GM03348 (cell line): ENCODE results near the gene PDSS2.
"Not testable (repeated sequence)": the region's sequence is repeated elsewhere in the genome, so short reads cannot be mapped to it uniquely, and the experiment has no call there.

Experiments
- DNase-seq: peaks from one replicate; pipeline ENCODE4 v3.0.0; 2012; ENCODE audit warnings: low spot score

PDSS2 gene

GRCh38 chr6:107215334-107215733 lies 244.0 kb downstream of the PDSS2 start:
- no peak for DNase-seq

GRCh38 chr6:107214655-107215054 lies 244.7 kb downstream of the PDSS2 start:
- DNase-seq, result no peak

GRCh38 chr6:107209406-107210305 lies 249.7 kb downstream of the PDSS2 start:
- DNase-seq, result no peak

- DNase-seq, result no peak
Observed at GRCh38 chr6:107207251-107207873, 252.0 kb downstream of the PDSS2 start.

- DNase-seq, result no peak
Observed at GRCh38 chr6:107205058-107205998, 254.0 kb downstream of the PDSS2 start.

GRCh38 chr6:107202876-107203468 lies 256.4 kb downstream of the PDSS2 start:
- DNase-seq, result no peak

- no peak for DNase-seq
Observed at GRCh38 chr6:107198631-107199416, 260.5 kb downstream of the PDSS2 start.

- no peak for DNase-seq
Observed at GRCh38 chr6:107196152-107196551, 263.2 kb downstream of the PDSS2 start.

GRCh38 chr6:107194723-107195122 lies 264.6 kb downstream of the PDSS2 start:
- not testable (repeated sequence) for DNase-seq

GRCh38 chr6:107192830-107193229 lies 266.5 kb downstream of the PDSS2 start:
- DNase-seq, result no peak

GRCh38 chr6:107187630-107188029 lies 271.7 kb downstream of the PDSS2 start:
- no peak for DNase-seq

GRCh38 chr6:107186047-107186446 lies 273.3 kb downstream of the PDSS2 start:
- no peak for DNase-seq

- DNase-seq, result no peak
Observed at GRCh38 chr6:107185391-107185970, 273.9 kb downstream of the PDSS2 start.

- DNase-seq, result no peak
Observed at GRCh38 chr6:107184435-107184834, 274.9 kb downstream of the PDSS2 start.

- DNase-seq, result no peak
Observed at GRCh38 chr6:107180099-107180498, 279.3 kb downstream of the PDSS2 start.

GRCh38 chr6:107179004-107179403 lies 280.4 kb downstream of the PDSS2 start:
- peak; percentile 10 for DNase-seq

- DNase-seq, result no peak
Observed at GRCh38 chr6:107173779-107174178, 285.6 kb downstream of the PDSS2 start.

GRCh38 chr6:107171513-107171912 lies 287.9 kb downstream of the PDSS2 start:
- DNase-seq, result no peak

GRCh38 chr6:107164299-107164698 lies 295.1 kb downstream of the PDSS2 start:
- not testable (repeated sequence) for DNase-seq

- DNase-seq, result no peak
Observed at GRCh38 chr6:107161521-107161920, 297.8 kb downstream of the PDSS2 start.

- DNase-seq, result no peak
Observed at GRCh38 chr6:107156617-107157016, 302.7 kb downstream of the PDSS2 start.
